Measurements from ENCODE around the gene MYO1E. TPM values are rescaled to one million over a fixed set of nuclear protein-coding genes. Genes with fewer than 3 reads are reported as not detected.

The MYO1E gene
- total and polyA plus RNA-seq, 10 donors, result 21.3 to 115 (median 65.6) TPM

DNA sequence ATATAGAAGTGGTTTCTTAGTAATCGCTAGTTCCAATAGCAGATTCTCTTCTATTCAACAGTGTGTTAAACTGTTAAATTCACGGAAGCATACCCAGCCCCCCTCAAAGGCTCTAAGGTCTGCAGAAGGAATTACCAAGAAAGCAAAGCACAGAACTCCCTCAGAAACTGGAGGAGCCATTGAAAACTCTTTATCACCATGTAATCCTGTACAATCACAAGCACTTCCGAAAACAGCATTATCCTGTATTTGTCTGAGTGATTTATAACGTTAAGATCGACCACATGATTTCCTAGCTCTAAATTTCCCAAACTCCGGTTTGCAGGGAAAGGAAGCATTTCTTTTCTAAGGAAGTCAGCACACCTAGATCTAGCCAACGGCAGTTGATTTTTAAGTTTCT, 20.0 kb downstream of the MYO1E start:
- Histone ChIP-seq H3K27ac (peak overlapping the region in 5 of 8 donors; percentile 4 to 59 (median 51)), H3K36me3 (no peaks in the 10 kb centered on the region), H3K9me3 (no peaks in the 10 kb centered on the region), H3K27me3 (replicated peaks in 1 of 7) (no peaks in the 10 kb centered on the region), H3K4me3 (peak overlapping the region in 1 of 8 donors; percentile 8), H3K4me1 (peaks cover 15 to 85% (median 55%) of the 10 kb centered on the region in 6 donors)
- intact Hi-C loops (cut with DNase I; ENCODE audit: low total_unique reads), result no loop called here
- WGBS, 5 donors, result 25 to 35% (median 29%) methylated on average over 7 of the region's 7 CpGs
- TF ChIP-seq POLR2A (IDR thresholded peaks at IDR 0.05) (no peak), POLR2AphosphoS5 (IDR thresholded peaks at IDR 0.05) (no peak)
- TF ChIP-seq, protein P1, sequence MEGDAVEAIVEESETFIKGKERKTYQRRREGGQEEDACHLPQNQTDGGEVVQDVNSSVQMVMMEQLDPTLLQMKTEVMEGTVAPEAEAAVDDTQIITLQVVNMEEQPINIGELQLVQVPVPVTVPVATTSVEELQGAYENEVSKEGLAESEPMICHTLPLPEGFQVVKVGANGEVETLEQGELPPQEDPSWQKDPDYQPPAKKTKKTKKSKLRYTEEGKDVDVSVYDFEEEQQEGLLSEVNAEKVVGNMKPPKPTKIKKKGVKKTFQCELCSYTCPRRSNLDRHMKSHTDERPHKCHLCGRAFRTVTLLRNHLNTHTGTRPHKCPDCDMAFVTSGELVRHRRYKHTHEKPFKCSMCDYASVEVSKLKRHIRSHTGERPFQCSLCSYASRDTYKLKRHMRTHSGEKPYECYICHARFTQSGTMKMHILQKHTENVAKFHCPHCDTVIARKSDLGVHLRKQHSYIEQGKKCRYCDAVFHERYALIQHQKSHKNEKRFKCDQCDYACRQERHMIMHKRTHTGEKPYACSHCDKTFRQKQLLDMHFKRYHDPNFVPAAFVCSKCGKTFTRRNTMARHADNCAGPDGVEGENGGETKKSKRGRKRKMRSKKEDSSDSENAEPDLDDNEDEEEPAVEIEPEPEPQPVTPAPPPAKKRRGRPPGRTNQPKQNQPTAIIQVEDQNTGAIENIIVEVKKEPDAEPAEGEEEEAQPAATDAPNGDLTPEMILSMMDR (IDR thresholded peaks at IDR 0.05 in 8 of 11, conservative IDR thresholded peaks at IDR 0.05 in 3 of 11), result no peak
- no peak for DNase-seq

DNA sequence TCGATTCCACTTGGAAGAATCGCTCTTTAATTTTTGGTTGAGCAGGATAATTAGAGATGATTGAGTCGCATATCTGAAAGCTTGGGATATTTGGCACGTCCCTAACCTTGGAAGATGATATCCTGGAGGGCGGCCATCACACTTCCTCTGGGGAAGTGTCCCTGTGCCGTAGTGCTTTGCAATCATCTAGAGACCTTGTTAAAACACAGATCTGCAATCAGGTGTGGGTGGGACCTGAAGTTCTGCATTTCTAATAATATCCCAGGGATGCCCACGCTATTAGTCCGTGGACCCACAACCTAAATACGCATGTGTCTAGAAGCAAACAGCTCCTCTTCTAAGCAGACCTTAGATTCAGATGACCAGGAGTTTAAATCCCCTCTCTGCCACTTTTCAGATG, 20.5 kb downstream of the MYO1E start:
- peaks cover 15 to 85% (median 55%) of the 10 kb centered on the region in 6 donors for H3K4me1 ChIP-seq
- intact Hi-C loops (cut with DNase I; ENCODE audit: low total_unique reads), result no loop called here
- H3K27ac ChIP-seq, result peak overlapping the region in 5 of 8 donors; percentile 4 to 59 (median 51)
- DNase-seq, result no peak
- peak overlapping the region in 1 of 8 donors; percentile 8 for H3K4me3 ChIP-seq
- TF ChIP-seq POLR2AphosphoS5 (IDR thresholded peaks at IDR 0.05), result no peak
- TF ChIP-seq POLR2A (IDR thresholded peaks at IDR 0.05), result no peak
- TF ChIP-seq, protein P1 (IDR thresholded peaks at IDR 0.05 in 8 of 11, conservative IDR thresholded peaks at IDR 0.05 in 3 of 11), result no peak
- no peaks in the 10 kb centered on the region for H3K27me3 ChIP-seq (replicated peaks in 1 of 7)
- no peaks in the 10 kb centered on the region for H3K36me3 ChIP-seq
- no peaks in the 10 kb centered on the region for H3K9me3 ChIP-seq
- WGBS, 5 donors, result 47 to 60% (median 59%) methylated on average over 9 of the region's 9 CpGs

DNA sequence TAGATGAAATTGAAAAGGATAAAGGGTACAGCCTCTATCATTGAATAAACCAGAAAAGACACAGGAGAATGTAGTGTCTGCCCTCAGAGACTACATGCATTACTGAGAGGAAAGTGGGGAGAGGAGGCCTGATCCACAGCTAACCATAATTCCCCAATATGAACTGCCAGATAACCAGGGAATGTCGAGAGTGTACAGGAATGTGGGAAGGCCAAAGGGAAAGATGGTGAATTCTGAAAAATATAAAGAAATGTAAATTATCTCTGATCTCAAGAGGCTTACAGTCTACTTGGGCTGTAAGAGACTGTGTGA, 22.3 kb downstream of the MYO1E start:
- no peak for DNase-seq
- Histone ChIP-seq H3K36me3 (no peaks in the 10 kb centered on the region), H3K27me3 (replicated peaks in 1 of 7) (no peaks in the 10 kb centered on the region), H3K27ac (peak overlapping the region in 5 of 8 donors; percentile 6 to 52 (median 40)), H3K9me3 (no peaks in the 10 kb centered on the region), H3K4me1 (peaks cover 19 to 79% (median 54%) of the 10 kb centered on the region in 6 donors), H3K4me3 (no peak overlapping the region)
- 77 to 95% (median 86%) methylated on average over 1 of the region's 1 CpG for WGBS, 5 donors
- TF ChIP-seq POLR2A (IDR thresholded peaks at IDR 0.05) (no peak), POLR2AphosphoS5 (IDR thresholded peaks at IDR 0.05) (no peak)
- TF ChIP-seq, protein P1 (IDR thresholded peaks at IDR 0.05 in 8 of 11, conservative IDR thresholded peaks at IDR 0.05 in 3 of 11), result no peak
- intact Hi-C loops (cut with DNase I; ENCODE audit: low total_unique reads), result no loop called here

DNA sequence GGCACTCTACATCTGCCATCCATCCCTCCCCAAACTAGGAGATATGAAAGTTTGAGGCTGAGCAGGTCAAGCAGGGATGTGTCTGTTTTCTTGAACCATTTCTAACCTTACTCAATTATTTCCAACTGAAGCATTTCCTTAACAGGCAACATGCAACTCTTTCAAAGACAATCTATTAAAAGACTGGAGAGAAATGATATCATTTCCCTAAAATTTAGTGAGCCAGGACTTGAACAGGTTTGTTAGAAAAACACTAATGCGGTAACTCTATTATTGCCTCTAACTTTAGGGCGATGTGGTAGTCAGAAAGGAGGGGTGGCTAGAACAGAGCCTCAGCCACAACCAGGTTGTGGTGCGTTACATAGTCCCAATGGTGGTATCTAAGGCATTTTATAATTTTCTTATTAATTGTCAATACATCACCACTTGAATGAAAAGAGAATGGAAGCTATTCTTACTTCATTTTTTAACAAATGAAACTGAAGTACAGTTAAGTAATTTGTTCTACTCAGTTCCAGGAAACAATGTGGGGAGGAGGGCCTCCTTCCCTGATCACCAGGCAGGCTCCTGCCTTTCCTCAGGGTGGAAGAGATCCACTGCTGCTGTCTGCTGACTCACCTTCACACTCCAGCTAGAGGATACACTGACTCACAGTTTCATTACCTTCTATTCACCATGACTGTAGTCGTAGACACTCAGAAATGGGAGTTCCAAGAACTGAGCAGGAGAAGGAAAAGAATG, 22.8 kb downstream of the MYO1E start:
- peaks cover 24 to 79% (median 52%) of the 10 kb centered on the region in 6 donors for H3K4me1 ChIP-seq
- no peaks in the 10 kb centered on the region for H3K27me3 ChIP-seq (replicated peaks in 1 of 7)
- no peak for DNase-seq
- H3K4me3 ChIP-seq, result no peak overlapping the region
- peak overlapping the region in 5 of 8 donors; percentile 6 to 52 (median 40) for H3K27ac ChIP-seq
- TF ChIP-seq, protein P1 (IDR thresholded peaks at IDR 0.05 in 8 of 11, conservative IDR thresholded peaks at IDR 0.05 in 3 of 11), result no peak
- TF ChIP-seq POLR2A (IDR thresholded peaks at IDR 0.05) (no peak), POLR2AphosphoS5 (IDR thresholded peaks at IDR 0.05) (no peak)
- H3K36me3 ChIP-seq, result no peaks in the 10 kb centered on the region
- intact Hi-C loops (cut with DNase I; ENCODE audit: low total_unique reads), result no loop called here
- H3K9me3 ChIP-seq, result no peaks in the 10 kb centered on the region
- WGBS, 5 donors, result 62 to 72% (median 72%) methylated on average over 4 of the region's 4 CpGs

Measured in spleen (tissue), 11 donors.